GM18502 (cell line): ENCODE results near the gene ATP6V1G2.
"Not testable (repeated sequence)": the region's sequence is repeated elsewhere in the genome, so short reads cannot be mapped to it uniquely, and the experiment has no call there.

Source experiments
- ATAC-seq: cut with Tn5 transposase; IDR thresholded peaks from one replicate; pipeline ENCODE4 v1.9.1; 2021; ENCODE audit warnings: mild to moderate bottlenecking; ENCODE audit not compliant: unreplicated experiment, poor library complexity

Gene ATP6V1G2

GRCh38 chr6:31556307-31556706 is 9.9 kb upstream of the ATP6V1G2 start:
- ATAC-seq: no peak

GRCh38 chr6:31551371-31551770 is 5.0 kb upstream of the ATP6V1G2 start:
- ATAC-seq: not testable (repeated sequence)

GRCh38 chr6:31548544-31548873 is 2.1 kb upstream of the ATP6V1G2 start:
- ATAC-seq: no peak

GRCh38 chr6:31547727-31548543 is 1.5 kb upstream of the ATP6V1G2 start:
- no peak for ATAC-seq

DNA sequence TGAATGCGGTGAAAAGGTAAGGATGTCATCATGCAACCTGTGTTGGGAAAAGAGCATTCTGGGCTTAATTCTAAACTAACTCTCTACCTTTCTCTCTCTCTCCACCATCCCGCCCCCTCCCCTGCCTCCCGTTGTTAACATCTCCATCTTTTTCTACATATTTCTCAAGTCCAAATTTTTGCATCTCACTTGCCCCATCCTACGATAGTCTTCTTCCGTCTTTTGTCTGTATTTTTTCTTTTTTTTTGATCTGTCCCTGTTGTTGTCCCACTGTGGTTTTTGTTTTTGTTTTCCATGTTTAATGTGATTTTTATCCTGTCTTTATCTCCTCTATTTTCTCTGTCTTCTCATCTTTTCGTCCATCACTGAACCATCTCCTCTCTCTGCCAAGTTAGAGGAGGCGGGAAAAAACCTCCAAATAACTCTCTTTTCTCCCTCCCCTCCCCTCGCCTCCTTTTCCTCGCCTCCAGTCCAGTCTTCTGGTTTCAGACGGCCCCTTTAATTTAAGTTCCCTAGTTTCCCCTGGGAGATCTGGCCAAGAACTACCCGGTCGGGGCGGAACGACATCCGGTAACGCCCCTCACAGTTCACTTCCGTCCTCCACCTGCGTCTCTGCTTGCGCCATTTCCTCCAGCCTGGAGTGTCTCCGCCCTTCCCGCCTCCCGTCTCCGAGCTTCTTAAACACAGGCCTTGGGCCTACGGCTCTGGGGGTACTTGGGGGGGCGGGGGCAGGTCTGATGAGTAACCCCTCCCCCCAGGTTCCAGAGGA is 734 bp upstream of the ATP6V1G2 start, which contains the start of gene NFKBIL1:
NFKBIL1 (plus strand) TSS at position 651 of the 769 bp plus-strand sequence; CDS start at position 738, 87 bp downstream.
- ATAC-seq: peak; percentile 56

- ATAC-seq: no peak
Measured at GRCh38 chr6:31545291-31545690, 1.1 kb downstream of the ATP6V1G2 start.

DNA sequence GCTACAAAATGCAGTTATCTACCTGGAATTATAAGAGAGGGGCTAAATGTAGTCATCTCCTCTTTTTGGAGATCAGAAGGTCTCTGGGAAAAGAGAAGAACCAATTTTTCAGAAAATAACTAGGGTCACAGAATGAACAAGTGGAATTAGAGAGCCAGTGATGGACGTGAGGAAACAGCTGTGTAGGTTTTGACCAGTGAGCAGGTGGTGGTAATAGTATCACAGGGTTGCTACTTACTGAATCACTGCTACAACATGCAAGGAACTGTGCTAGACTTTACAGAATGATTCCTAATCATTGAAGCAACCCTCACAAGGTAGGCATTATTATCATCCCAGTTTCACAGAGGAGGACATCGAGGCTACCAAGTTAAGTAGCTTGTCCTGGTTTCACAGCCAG is 1.7 kb downstream of the ATP6V1G2 start:
- no peak for ATAC-seq

DNA sequence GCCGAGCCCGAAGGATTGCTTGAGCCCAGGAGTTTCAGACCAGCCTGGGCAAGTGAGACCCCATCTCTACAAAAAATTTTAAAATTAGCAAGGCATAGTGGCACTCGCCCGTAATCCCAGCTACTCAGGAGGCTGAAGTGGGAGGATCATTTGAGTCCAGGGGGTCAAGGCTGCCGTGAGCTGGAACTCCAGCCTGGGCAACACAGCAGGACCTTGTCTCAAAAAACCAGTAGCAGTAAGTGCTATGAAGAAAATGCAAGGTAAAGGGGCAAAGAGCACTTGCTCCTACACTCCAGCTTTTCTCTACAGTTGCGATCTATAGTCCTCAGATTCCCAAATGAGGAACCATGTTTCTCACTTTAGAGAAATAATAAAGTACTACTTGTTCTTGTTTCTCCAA is 2.8 kb downstream of the ATP6V1G2 start:
- ATAC-seq: no peak

DNA sequence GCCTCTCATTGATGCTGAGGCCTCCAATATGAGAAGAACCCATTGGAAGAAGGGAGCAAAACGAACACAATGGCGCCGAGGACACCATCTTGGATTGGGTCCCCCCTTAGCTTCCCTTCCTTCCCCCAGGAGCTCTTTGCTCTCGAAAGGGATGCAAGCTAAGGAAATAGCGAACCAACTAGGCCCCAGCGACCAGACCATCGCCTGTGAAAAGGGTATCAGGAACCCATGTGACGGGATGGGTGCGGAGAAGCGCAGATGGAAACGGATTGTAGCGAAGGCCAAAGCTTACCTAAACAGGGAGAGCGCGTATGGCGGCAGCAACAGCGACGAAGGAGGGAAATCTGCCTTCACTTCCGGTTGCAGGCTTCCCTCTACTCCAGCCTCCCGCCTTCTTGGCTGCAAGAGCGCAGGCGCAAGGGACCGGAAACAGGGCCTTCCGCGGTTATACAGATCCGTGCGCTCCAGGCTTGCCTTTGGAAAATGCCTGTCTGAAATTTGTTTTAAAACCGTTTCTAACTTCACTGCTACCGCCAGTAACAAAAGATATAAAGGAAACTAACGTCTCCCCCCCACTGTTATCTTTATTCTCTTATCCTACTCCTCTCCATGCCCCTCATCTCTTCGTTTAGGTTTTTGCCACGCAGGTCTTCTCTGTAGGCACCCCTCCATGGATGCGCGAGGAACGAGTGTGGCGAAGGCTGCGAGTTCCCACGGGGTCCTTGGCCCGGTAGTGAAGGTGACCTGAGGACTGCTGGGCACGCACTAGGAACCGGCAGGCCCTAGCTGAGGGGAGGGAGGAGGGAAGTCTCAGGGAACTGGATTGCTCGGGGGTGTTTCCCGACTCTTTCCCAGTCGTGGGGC is 4.5 kb downstream of the ATP6V1G2 start, which contains the start of gene DDX39B:
DDX39B (minus strand) TSS at position 346 of the 864 bp plus-strand sequence. CDS start 1,471 bp downstream, outside the sequence.
- ATAC-seq: peak; percentile 69

GRCh38 chr6:31541059-31541657 is 5.2 kb downstream of the ATP6V1G2 start:
- no peak for ATAC-seq

GRCh38 chr6:31540640-31541039 is 5.8 kb downstream of the ATP6V1G2 start:
- ATAC-seq: no peak

DNA sequence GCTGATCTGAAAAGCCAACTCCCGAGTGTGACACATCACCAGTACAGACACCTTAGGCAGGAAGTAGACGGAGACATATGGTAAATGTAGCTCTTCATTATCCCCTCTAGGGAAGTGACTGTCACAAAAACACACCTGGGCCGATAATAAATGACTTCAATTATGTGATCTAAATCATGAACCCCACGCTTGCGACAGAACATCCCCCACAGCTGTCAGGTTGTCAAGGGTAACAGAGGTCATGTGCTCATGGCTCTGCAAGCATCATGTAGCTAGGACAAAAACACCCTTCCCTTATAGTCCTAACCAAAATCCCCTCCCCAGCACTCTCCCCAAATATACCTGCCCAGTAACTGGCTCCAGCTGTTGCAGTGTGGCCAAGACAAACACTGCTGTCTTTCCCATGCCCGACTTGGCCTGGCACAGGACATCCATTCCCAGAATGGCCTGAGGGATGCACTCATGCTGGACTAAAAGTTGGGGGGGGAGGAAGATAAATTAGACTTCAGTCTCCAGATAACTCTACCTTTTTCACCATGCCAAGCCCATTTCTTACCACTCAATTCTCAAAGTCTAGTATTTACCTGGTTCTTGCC is 7.5 kb downstream of the ATP6V1G2 start:
- ATAC-seq: no peak

GRCh38 chr6:31535538-31536324 is 10.7 kb downstream of the ATP6V1G2 start:
- ATAC-seq: no peak

DNA sequence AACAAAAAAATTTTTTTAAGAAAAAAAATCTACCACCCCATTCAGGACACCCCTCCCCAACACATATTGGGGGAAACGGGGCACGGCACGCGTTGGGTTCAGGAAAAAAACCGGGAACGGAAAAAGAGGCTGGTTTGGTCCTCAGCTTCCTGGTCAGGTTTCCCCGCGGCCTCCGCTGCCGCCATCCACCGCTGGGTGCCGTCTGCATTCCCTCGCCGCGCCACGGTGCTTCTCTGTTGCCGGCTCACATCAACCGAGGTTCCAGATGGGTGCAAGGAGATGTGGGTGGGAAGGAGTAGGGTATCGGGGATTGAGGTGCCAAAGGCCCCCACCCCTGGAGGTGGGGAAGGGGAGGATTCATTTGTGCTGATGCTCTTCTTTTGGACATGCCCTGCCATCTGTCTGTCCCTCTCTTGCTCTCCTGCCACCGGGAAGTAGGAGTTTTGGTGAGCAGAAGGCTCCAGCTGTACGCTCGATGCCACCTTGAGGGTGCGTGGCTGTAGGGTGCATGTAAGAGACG is 11.8 kb downstream of the ATP6V1G2 start:
- no peak for ATAC-seq

- ATAC-seq: no peak
Measured at GRCh38 chr6:31534011-31534410, 12.4 kb downstream of the ATP6V1G2 start.

DNA sequence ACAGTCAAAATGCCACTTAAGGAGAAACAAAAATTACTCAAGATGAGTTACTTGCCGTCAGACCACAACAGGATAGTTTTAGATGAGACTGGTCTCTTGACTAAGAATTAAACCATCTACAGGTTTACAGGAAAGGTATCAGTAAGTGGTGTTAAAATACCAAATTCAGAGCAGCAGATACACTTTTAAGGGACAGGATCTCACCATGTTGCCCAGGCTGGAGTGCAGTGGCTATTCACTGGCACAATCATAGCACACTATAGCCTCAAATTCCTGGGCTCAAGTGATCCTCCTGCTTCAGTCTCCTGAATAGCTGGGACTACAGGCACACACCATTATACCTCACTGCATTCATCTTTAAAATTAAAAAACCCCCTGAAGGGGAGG is 13.0 kb downstream of the ATP6V1G2 start:
- ATAC-seq: no peak

DNA sequence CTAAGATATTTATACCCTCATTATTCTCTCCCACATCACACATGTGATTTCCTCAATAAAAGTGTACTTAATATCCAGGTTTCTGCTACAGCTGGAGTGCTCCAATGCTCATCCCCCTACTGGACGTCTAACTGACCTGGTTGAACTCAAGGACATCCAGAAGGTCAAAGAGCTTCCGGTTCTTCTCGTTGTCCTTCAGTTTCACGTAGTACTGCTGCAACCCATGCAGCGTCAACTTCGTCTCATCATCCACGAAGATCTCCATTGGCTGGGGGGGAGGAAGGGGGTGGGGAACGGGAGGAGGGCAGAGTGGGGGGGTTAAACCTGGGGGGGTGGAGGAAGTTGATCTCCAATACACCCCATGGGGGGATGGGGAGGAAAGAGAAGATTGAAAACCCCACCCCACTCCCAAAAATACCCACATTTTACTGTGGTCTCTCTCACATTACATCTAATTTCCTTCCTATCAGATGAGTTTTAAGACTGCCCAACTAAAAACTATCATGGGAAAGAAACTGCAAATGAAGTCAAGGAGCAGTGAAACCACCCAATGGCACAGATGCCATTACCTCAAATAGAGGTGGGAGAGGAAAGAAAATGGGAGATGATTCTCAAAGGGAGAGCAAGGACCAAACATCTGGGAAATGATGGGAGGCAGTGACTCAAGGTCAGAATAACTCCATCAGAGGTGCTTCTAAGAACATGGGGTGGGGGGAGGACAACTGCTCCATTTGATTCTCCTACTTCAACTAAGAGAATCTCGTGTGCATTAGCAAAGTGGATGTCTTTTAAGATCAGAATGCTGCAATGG is 13.6 kb downstream of the ATP6V1G2 start:
- no peak for ATAC-seq
